Activated naive CD4-positive, alpha-beta T cell treated with anti-CD3 and anti-CD28 coated beads, Interleukin-2, amount 50 U/mL, for 24 hours (primary cell): ENCODE measurements around the gene SPATA18.
"Not testable (repeated sequence)": the region's sequence is repeated elsewhere in the genome, so short reads cannot be mapped to it uniquely, and the experiment has no call there.

Experiments
- H3K27ac Mint-ChIP-seq: one replicate; pipeline ENCODE4 v1.8.0; 2021; ENCODE audit warnings: mild to moderate bottlenecking, mixed read lengths
- H3K27me3 Mint-ChIP-seq: one replicate; pipeline ENCODE4 v1.8.0; 2021; ENCODE audit warnings: mixed read lengths
- H3K36me3 Mint-ChIP-seq: one replicate; pipeline ENCODE4 v1.8.0; 2021; ENCODE audit warnings: mixed read lengths
- H3K4me1 Mint-ChIP-seq: one replicate; pipeline ENCODE4 v1.8.0; 2021; ENCODE audit warnings: mixed read lengths
- H3K4me3 Mint-ChIP-seq: one replicate; pipeline ENCODE4 v1.8.0; 2021; ENCODE audit warnings: mild to moderate bottlenecking, mixed read lengths
- H3K9me3 Mint-ChIP-seq: one replicate; pipeline ENCODE4 v1.8.0; 2021; ENCODE audit warnings: mixed read lengths

The SPATA18 gene

DNA sequence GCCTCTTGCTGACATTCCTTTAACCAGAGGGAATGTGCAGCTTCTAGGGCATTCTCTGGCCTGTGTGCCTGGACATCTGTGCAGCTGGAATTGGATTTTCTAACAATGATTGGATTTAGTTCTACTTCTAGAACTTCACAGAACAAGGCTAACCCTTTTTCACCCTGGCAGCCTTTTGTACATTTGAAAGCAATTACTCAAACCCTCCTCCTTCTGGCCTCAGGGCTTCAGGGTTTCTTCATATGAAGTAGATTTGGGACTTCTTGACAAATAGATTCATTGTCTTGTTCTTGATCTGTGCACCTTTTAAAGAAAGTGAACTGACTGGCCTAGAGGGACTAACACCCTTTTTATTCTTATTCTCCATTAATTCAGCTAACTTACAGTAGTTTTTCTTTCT lies 30.1 kb downstream of the SPATA18 start:
- Mint-ChIP-seq H3K4me3 (no peak overlapping the region), H3K36me3 (no peaks in the 10 kb centered on the region), H3K9me3 (no peaks in the 10 kb centered on the region), H3K4me1 (no peaks in the 10 kb centered on the region), H3K27me3 (peaks cover 14% of the 10 kb centered on the region), H3K27ac (no peak overlapping the region)

DNA sequence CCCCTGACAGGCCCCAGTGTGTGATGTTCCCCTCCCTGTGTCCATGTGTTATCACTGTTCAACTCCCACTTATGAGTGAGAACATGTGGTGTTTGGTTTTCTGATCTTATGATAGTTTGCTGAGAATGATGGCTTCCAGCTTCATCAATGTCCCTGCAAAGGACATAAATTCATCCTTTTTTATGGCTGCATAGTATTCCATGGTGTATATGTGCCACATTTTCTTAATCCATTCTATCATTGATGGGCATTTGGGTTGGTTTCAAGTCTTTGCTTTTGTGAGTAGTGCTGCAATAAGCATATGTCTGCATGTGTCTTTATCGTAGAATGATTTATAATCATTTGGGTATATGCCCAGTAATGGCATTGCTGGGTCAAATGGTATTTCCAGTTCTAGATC lies 35.3 kb downstream of the SPATA18 start:
- H3K27ac Mint-ChIP-seq, H3K4me3 Mint-ChIP-seq, H3K27me3 Mint-ChIP-seq, H3K9me3 Mint-ChIP-seq, H3K36me3 Mint-ChIP-seq, H3K4me1 Mint-ChIP-seq: not testable (repeated sequence)

DNA sequence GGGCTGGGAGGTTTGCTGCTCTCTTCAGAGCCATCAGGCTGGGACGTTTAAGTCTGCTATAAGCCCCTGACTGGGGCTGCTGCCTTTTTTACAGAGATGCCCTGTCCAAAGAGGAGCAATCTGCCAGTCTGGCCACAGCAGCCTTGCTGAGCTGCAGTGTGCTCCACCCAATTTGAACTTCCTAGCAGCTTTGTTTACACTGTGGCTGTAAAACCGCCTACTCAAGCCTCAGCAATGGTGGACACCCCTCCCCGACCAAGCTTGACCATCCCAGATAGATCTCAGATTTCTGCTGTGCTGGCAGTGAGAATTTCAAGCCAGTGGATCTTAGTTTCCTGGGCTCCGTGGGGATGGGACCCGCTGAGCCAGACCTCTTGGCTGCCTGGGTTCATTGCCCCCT lies 40.7 kb downstream of the SPATA18 start:
- H3K36me3 Mint-ChIP-seq: no peaks in the 10 kb centered on the region
- no peak overlapping the region for H3K4me3 Mint-ChIP-seq
- H3K4me1 Mint-ChIP-seq: no peaks in the 10 kb centered on the region
- peaks cover 5% of the 10 kb centered on the region for H3K27me3 Mint-ChIP-seq
- H3K27ac Mint-ChIP-seq: no peak overlapping the region
- H3K9me3 Mint-ChIP-seq: no peaks in the 10 kb centered on the region

DNA sequence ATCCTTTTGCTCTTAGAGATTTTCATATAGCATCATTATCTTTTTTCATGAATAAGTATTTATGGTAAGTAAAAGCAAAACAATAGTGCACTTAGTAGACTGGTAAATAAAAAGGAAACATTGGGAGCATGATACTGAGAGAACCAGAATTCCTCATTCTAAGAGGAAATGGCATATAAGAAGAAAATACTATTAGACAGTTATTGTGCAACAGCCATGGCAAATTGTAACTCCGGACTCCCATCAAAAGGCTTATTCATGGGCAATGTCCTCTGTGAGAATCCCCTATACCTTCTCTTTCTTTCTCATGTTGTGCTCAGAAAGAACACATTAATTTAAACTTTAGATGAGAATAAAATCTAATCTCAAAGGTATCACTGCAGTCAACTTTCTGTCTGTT lies 42.4 kb downstream of the SPATA18 start:
- Mint-ChIP-seq H3K4me1 (no peaks in the 10 kb centered on the region), H3K9me3 (no peaks in the 10 kb centered on the region), H3K4me3 (no peak overlapping the region), H3K27me3 (peaks cover 5% of the 10 kb centered on the region), H3K36me3 (no peaks in the 10 kb centered on the region), H3K27ac (no peak overlapping the region)

DNA sequence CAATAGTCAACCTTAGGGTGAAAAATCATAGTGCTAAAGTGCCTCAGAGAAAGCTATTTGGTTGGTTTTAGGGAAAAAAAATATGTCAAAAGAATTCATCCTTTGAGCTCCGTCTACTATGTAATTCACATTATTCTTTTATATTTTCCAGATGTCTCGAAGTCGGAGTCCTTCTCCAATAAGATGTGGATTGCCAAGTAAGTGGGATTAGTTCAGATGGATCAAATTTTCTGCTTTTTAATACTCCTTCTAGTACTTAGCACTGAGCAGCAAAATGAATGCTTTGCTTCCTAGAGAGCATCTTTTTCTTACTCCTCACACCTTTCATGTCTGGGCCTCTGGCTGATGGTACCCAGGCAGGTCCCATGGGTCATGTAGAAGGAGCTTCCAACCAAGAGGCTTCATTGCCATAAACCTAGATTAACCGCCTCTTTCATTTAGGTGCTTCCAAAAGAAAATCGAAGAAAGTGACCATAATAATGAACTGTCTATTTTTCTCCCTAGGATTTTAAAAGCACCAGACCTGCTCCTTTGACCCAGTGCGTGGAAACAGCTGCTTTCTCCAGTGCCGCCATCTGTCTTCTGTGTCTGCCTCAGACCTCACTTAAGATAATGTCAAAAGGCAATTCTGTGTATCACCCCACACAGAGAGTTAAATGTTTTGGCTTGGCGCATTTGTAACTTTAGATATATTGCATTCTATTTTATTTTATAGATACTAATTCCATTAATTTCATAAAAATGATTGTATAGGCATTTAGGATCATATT lies 43.5 kb downstream of the SPATA18 start:
- Mint-ChIP-seq H3K36me3 (no peaks in the 10 kb centered on the region), H3K4me3 (no peak overlapping the region), H3K9me3 (no peaks in the 10 kb centered on the region), H3K27me3 (peaks cover 7% of the 10 kb centered on the region), H3K4me1 (no peaks in the 10 kb centered on the region), H3K27ac (no peak overlapping the region)

DNA sequence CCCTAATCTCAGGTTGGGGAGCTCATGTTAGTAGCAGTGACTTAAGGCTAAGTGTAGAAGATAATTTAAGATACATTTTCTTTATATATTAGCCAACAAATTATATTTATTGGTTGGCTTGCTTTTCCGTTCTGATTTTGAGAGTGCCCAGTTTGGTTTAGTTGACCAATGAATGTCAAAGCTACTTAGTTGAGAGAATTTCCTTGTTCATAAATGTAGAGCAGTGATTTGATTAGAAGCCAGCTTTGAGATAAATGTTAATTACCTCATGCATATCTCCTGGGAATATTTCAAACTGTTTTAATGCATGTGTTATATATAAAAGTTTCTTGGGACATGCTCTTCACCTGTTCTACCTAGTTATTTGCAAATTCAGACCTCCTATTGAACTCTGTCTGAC lies 44.3 kb downstream of the SPATA18 start:
- H3K9me3 Mint-ChIP-seq: no peaks in the 10 kb centered on the region
- H3K27ac Mint-ChIP-seq: no peak overlapping the region
- H3K4me1 Mint-ChIP-seq: no peaks in the 10 kb centered on the region
- peaks cover 7% of the 10 kb centered on the region for H3K27me3 Mint-ChIP-seq
- no peaks in the 10 kb centered on the region for H3K36me3 Mint-ChIP-seq
- H3K4me3 Mint-ChIP-seq: no peak overlapping the region

DNA sequence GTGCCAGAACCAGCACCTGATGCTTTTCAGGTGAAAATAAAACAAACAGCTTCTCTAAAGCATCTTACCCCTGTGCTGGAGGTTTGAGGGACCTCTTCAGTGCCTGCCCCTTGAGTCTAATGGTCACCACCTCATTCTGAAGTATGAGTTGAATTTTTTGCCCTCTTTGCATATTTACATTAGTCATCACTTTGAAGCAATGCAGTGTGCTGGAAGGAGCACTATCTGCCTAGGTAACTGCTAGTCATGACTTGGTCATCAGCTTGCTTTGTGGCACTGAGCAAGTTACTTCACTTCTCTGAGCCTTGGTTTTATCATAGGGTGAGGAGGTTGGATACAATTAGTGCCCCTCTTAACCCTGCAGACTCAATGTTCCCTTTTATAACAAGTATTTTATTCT lies 44.9 kb downstream of the SPATA18 start:
- Mint-ChIP-seq H3K27ac (no peak overlapping the region), H3K4me1 (no peaks in the 10 kb centered on the region), H3K27me3 (peaks cover 7% of the 10 kb centered on the region), H3K9me3 (no peaks in the 10 kb centered on the region), H3K36me3 (no peaks in the 10 kb centered on the region), H3K4me3 (no peak overlapping the region)

DNA sequence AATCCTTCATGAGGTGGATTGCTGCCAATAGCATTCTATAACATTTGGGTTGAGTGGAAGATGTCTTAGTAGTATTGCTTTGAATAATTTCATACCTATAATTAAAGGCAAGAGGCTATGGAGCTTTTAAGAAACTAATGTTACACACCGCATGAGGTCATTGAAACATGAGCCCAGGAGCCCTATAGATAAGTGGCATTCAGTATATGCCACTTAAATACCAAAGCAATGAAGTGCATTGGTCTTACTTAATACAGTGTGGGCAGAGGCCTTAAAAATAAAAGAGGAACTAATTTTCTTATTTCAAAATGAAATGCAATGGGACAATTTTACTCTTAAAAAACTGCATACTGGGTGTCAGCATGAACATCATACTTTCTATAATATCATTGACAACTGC lies 47.5 kb downstream of the SPATA18 start:
- Mint-ChIP-seq H3K4me3 (no peak overlapping the region), H3K27me3 (peaks cover 7% of the 10 kb centered on the region), H3K27ac (no peak overlapping the region), H3K36me3 (no peaks in the 10 kb centered on the region), H3K4me1 (no peaks in the 10 kb centered on the region), H3K9me3 (no peaks in the 10 kb centered on the region)

DNA sequence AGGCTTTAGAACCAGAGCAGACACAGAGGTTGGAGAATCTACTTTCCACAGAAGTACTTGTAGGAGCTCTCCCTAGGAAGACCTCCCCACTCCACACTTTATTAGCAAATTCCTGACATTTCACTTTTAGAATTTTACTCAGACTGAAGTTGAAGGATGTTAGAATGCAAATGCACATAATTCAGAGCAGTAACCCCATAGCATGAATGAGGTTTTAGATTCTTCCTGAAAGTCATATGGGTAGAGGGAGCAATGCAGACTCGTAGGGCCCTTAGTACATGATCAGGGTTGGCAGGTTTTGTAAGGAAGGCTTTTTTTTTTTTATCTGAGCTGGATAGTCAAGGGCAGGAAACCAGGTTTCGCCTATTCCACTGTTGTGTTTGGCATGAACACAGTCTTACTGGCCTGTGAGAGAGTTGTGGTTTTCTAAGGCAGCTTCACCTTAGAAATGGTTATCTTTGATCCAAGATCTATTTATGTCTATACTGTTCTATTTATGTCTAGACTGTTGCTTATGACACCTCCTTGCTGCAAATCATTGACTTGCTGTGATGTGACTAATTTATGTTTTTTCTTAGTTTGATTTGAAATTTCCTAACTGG lies 48.9 kb downstream of the SPATA18 start:
- H3K36me3 Mint-ChIP-seq: no peaks in the 10 kb centered on the region
- H3K4me1 Mint-ChIP-seq: no peaks in the 10 kb centered on the region
- H3K27ac Mint-ChIP-seq: no peak overlapping the region
- no peak overlapping the region for H3K4me3 Mint-ChIP-seq
- no peaks in the 10 kb centered on the region for H3K9me3 Mint-ChIP-seq
- peaks cover 7% of the 10 kb centered on the region for H3K27me3 Mint-ChIP-seq

DNA sequence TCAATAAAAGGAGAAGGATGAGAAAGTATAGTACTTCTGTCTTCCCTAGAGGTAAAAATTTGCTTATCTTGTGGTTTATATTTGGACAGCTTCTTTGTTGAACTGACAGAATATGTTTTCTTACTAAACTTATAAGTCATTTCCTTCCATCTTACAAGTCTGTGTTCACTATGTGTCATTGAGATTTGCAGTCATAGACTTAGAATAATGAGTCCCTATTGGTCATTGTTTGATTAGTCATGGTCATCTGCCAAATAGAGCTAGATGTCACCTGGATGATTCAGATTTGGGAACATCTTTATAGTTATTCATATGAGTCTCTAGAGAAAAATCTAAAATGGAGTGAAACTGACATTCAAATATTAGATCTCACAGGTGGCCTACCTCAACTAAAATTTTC lies 51.5 kb downstream of the SPATA18 start:
- no peaks in the 10 kb centered on the region for H3K36me3 Mint-ChIP-seq
- no peaks in the 10 kb centered on the region for H3K9me3 Mint-ChIP-seq
- no peak overlapping the region for H3K4me3 Mint-ChIP-seq
- H3K4me1 Mint-ChIP-seq: no peaks in the 10 kb centered on the region
- H3K27ac Mint-ChIP-seq: no peak overlapping the region
- H3K27me3 Mint-ChIP-seq: peaks cover 5% of the 10 kb centered on the region

DNA sequence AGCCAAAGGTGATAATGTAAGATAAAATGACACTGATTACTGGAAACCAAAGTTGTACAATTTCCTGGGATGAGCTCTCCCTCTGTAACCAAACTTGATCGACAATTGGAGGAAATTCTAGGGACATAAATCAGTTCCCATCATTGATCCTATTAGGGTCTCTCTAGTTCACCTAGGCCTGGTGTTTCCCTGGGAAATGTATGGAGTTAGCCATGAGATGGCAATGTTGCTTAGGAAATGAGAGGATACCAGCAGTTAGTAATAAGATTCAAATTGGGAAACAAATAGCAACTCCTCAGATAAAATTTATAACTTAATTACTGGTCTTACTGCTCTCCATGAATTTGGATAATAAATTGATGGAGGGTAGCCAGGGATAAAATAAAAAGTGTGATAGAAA lies 52.2 kb downstream of the SPATA18 start:
- Mint-ChIP-seq H3K27me3 (peaks cover 5% of the 10 kb centered on the region), H3K4me1 (no peaks in the 10 kb centered on the region), H3K9me3 (no peaks in the 10 kb centered on the region), H3K27ac (no peak overlapping the region), H3K36me3 (no peaks in the 10 kb centered on the region), H3K4me3 (no peak overlapping the region)

DNA sequence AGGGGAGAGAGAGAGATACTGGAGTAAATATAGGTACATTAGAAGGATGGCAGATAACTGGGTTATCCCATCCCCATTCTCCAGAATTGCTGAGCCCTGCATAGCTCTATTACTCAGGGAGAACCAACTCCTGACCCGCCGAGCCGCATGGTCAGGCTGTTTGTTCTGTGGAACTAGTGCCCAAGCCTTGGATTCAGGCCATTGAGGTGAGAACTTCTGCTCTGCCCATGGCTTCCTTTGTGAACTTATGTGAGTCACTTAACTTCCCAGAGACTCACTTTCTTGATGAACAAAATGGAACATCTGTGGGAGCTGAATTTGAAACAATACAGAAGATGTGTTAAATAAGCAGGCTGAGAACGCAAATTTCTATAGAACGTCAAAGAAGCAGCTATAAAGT lies 54.2 kb downstream of the SPATA18 start:
- Mint-ChIP-seq H3K4me1 (no peaks in the 10 kb centered on the region), H3K9me3 (no peaks in the 10 kb centered on the region), H3K4me3 (no peak overlapping the region), H3K27ac (no peak overlapping the region), H3K27me3 (peaks cover 2% of the 10 kb centered on the region), H3K36me3 (no peaks in the 10 kb centered on the region)

DNA sequence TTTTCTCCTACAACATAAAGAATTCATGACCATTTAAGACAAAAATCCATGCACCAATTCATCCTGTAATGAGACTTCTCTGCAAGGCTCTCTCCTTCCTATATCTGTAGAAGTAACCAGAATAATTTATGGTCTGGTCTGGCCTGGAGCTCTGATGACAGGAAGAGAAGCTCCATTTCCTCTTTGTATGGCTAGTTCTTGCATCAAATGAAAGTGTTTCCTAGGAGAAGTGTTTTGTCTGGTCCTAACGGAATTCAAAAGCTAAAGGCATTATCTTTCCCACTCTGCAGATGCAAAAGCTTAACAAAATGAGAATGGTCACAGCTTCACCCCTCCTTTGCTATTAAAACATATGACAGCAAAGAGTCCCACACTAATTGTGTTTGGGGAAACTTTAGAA lies 55.1 kb downstream of the SPATA18 start:
- H3K27me3 Mint-ChIP-seq: peaks cover 2% of the 10 kb centered on the region
- H3K4me3 Mint-ChIP-seq: no peak overlapping the region
- no peaks in the 10 kb centered on the region for H3K9me3 Mint-ChIP-seq
- no peaks in the 10 kb centered on the region for H3K36me3 Mint-ChIP-seq
- no peaks in the 10 kb centered on the region for H3K4me1 Mint-ChIP-seq
- no peak overlapping the region for H3K27ac Mint-ChIP-seq

DNA sequence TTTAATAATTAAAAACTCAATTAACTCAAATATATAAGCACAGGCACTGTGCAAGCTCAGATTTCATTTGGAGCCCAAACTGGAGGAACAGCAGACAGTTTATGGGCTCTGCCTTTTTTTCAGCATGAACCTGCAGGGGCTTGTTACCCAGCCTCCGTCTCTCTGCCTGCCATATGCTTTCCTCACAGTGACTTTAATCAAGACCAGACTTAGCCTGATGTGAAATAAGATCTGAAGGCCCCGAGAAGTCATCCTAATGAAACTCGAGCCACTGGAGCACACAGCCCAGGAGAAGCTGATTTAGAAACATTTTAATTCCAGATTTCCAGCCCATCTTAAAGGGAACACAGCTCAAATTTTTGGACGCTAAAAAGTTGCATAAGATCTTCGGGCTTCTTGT lies 55.6 kb downstream of the SPATA18 start:
- Mint-ChIP-seq H3K27ac (no peak overlapping the region), H3K9me3 (no peaks in the 10 kb centered on the region), H3K36me3 (no peaks in the 10 kb centered on the region), H3K27me3 (peaks cover 2% of the 10 kb centered on the region), H3K4me1 (no peaks in the 10 kb centered on the region), H3K4me3 (no peak overlapping the region)

DNA sequence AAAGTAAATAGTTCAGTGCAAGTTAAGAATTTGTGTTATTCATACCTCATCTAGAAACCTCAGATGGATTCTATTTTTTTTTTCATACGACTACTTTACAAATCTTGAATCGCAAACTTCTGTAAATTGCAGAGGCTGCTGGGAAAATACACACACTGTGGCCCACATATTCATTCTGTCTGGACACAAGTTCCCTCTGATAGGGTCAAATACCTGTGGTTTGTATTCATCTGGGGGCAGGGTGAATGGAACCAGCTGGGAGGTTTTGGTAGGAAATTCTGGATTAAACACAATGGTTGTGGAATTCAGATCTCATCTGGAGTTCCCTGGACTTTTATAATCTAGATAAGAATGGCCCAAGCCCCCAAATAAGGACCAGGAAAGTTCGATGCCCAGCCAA lies 56.2 kb downstream of the SPATA18 start:
- H3K36me3 Mint-ChIP-seq: no peaks in the 10 kb centered on the region
- H3K9me3 Mint-ChIP-seq: no peaks in the 10 kb centered on the region
- H3K4me1 Mint-ChIP-seq: no peaks in the 10 kb centered on the region
- H3K4me3 Mint-ChIP-seq: no peak overlapping the region
- no peak overlapping the region for H3K27ac Mint-ChIP-seq
- H3K27me3 Mint-ChIP-seq: peaks cover 2% of the 10 kb centered on the region

DNA sequence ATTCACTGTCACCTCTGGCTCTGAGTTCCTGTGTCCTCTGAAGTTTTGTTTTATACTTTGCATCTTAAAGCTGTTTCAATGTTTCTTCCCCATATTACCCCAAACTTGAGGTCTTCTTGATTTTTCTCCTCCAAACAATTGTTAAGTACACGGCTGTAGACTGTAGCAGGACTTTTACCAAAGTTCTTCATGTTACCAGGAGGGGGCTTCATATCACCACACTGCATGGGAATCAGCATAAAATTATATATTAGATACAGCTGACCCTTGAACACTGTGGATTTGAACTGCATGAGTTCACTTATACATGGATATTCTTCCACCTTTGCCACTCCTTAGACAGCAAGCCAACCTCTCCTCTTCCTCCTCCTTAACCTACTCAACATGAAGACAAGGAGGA lies 56.6 kb downstream of the SPATA18 start:
- Mint-ChIP-seq H3K27me3 (no peaks in the 10 kb centered on the region), H3K4me3 (no peak overlapping the region), H3K9me3 (no peaks in the 10 kb centered on the region), H3K36me3 (no peaks in the 10 kb centered on the region), H3K27ac (no peak overlapping the region), H3K4me1 (no peaks in the 10 kb centered on the region)

DNA sequence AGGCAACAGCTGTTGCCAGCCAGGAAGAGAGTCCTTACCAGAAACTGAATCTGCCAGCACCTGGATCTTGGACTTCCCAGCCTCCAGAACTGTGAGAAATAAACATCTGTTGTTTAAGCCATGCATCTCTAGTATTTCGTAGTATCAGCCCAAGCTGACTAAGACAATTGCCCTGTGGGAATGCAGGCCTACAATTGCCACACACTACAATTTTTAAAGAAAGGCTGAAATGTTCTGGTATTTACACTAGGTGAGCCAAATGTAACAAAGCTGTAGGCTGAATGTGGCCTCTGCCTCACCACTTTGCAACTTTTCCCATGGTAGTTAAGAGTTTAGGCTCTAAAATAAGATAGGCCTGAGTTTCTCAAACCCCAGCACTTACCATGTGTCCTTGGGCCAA lies 59.1 kb downstream of the SPATA18 start:
- Mint-ChIP-seq H3K36me3 (no peaks in the 10 kb centered on the region), H3K27ac (no peak overlapping the region), H3K27me3 (no peaks in the 10 kb centered on the region), H3K9me3 (no peaks in the 10 kb centered on the region), H3K4me3 (no peak overlapping the region), H3K4me1 (no peaks in the 10 kb centered on the region)
